Activated B cell treated with CpG ODN at 0.5 μM for 24 hours (primary cell): Measurements from ENCODE around the gene HLCS. TPM values are rescaled to one million over a fixed set of nuclear protein-coding genes. Genes with fewer than 3 reads are reported as not detected.

Source experiments
- ATAC-seq: fragments of 200-7000 bp; cut with Tn5 transposase; one replicate; pipeline ENCODE4 v1.10.0; 2021; ENCODE audit warnings: low read depth, mild to moderate bottlenecking, moderate library complexity
- CTCF ChIA-PET: fragments of 350-600 bp; sonication (Branson Sonifier 250); formaldehyde crosslinking; loops from one replicate; lab custom pipeline; 2021; ENCODE audit warnings: antibody characterized with exemption; lab: Charles Lee
- POLR2A ChIA-PET: fragments of 350-600 bp; sonication (Branson Sonifier 250); formaldehyde crosslinking; loops from one replicate; lab custom pipeline; 2021; ENCODE audit warnings: antibody characterized with exemption; lab: Charles Lee
- DNase-seq: peaks from one replicate; pipeline ENCODE4 v3.0.0; 2022
- H3K27ac Mint-ChIP-seq: one replicate; pipeline ENCODE4 v1.8.0; 2020; ENCODE audit warnings: mixed read lengths
- H3K27me3 Mint-ChIP-seq: one replicate; pipeline ENCODE4 v1.8.0; 2021; ENCODE audit warnings: mixed read lengths
- H3K36me3 Mint-ChIP-seq: one replicate; pipeline ENCODE4 v1.8.0; 2021; ENCODE audit warnings: low read depth, mixed read lengths
- H3K4me1 Mint-ChIP-seq: one replicate; pipeline ENCODE4 v1.8.0; 2021; ENCODE audit warnings: mixed read lengths
- H3K4me3 Mint-ChIP-seq: one replicate; pipeline ENCODE4 v1.8.0; 2020; ENCODE audit warnings: mild to moderate bottlenecking, mixed read lengths
- H3K9me3 Mint-ChIP-seq: one replicate; pipeline ENCODE4 v1.8.0; 2020; ENCODE audit warnings: mixed read lengths
- intact Hi-C: fragments of 100-400 bp; cut with micrococcal nuclease; formaldehyde crosslinking; loops from one replicate; pipeline ENCODE4 v1.15.1; 2024
- total RNA-seq: library from RNA; stranded (reverse); gene quantifications from 2 replicates; pipeline ENCODE4 v1.2.3, GENCODE V29; 2022
- TF ChIP-seq, protein P1 (sequence below): fragments of 200-600 bp; IDR thresholded peaks from one replicate; pipeline ENCODE4 v1.8.0; 2022; ENCODE audit warnings: antibody characterized with exemption, mild to moderate bottlenecking

Gene HLCS
- total RNA-seq, 1 donor from 2014 or later: 10.6 TPM

DNA sequence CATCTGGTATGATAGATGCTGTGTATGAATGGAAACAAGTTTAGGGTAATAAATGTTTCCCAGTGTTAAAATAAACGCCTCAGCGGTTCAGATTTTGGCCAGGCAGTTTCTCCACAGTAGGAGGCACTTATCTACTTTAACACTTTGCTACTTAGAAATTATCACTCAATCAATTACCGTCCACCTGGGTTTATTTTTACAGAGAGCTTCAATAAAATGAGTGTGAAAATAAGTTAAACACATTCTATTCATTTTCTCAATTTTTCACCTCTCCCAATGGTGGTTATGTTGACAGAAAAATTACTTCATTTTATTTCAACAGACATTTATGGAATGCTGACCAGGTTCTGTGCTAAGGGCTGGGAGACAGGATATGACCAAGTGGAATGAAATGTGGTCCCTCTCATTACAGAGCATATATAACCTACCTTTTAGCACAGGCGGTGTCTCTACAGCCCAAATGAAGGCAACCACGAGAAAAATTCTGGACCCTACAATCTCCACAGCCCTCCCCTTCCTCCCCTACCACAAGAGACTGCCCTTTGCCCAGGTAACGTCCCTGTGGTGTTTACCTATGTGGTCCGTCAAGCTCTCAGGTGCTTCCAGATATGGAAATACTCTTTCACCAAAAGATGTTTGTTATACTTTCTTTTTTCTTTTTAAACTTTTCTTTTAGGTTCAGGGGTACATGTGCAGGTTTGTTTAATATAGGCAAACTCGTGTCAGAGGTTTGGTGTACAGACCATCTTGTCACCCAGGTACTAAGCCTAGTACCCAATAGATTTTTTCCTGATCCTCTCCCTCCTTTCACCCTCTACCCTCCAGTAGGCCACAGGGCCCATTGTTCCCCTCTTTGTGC is 105.5 kb downstream of the HLCS start:
- H3K27me3 Mint-ChIP-seq: no peaks in the 10 kb centered on the region
- TF ChIP-seq, protein P1, sequence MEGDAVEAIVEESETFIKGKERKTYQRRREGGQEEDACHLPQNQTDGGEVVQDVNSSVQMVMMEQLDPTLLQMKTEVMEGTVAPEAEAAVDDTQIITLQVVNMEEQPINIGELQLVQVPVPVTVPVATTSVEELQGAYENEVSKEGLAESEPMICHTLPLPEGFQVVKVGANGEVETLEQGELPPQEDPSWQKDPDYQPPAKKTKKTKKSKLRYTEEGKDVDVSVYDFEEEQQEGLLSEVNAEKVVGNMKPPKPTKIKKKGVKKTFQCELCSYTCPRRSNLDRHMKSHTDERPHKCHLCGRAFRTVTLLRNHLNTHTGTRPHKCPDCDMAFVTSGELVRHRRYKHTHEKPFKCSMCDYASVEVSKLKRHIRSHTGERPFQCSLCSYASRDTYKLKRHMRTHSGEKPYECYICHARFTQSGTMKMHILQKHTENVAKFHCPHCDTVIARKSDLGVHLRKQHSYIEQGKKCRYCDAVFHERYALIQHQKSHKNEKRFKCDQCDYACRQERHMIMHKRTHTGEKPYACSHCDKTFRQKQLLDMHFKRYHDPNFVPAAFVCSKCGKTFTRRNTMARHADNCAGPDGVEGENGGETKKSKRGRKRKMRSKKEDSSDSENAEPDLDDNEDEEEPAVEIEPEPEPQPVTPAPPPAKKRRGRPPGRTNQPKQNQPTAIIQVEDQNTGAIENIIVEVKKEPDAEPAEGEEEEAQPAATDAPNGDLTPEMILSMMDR: no peak
- DNase-seq (no peak), ATAC-seq (no peak)
- H3K4me1 Mint-ChIP-seq: peaks cover 10% of the 10 kb centered on the region
- POLR2A ChIA-PET: no interaction called here
- CTCF ChIA-PET: no interaction called here
- no peaks in the 10 kb centered on the region for H3K36me3 Mint-ChIP-seq
- H3K9me3 Mint-ChIP-seq: no peaks in the 10 kb centered on the region
- H3K4me3 Mint-ChIP-seq: no peak overlapping the region
- intact Hi-C loops: no loop called here
- H3K27ac Mint-ChIP-seq: no peak overlapping the region

DNA sequence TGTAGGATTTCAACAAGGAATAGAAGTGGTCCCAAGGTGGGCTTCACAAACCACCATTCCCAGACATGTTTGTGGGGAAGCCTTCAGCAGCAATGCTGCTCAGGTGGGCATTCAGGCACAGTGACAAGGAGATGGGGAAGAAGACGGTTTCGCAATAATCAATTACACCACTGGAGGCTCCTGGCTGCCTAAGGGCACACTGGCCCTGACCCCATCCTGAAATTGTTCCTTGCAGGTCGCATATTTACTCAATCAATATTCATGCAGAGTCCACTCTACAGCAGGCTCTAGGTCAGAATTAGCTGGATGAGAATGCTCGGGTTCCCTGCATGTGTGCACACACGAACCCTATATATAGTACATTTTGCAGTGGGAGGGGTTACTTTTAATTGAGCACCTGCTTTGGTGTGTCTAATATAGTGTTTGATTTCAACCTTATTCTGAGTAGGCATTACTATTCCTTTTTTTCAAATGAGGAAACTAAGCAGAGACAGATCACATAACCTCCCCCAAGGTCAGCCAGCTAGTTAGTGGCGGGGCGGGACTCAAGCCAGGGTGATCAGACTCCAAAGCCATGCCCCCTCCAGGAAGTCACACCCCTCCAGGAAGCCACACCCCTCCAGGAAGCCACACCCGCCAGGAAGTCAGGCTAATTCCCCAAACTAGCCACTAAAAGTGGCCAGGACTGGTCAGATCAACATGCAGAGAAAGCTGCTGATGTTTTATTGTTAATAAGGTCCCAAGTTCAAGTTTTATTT is 106.5 kb downstream of the HLCS start:
- intact Hi-C loops: loop anchor here (10.0 kb wide), 1 partner anchor 355 kb away; no protein-coding TSS in a partner anchor
- ATAC-seq (peak; percentile 90), DNase-seq (no peak)
- no peaks in the 10 kb centered on the region for H3K36me3 Mint-ChIP-seq
- H3K4me1 Mint-ChIP-seq: peaks cover 10% of the 10 kb centered on the region
- ChIA-PET CTCF (no interaction called here), POLR2A (no interaction called here)
- TF ChIP-seq, protein P1: no peak
- no peaks in the 10 kb centered on the region for H3K27me3 Mint-ChIP-seq
- no peak overlapping the region for H3K4me3 Mint-ChIP-seq
- H3K27ac Mint-ChIP-seq: no peak overlapping the region
- H3K9me3 Mint-ChIP-seq: no peaks in the 10 kb centered on the region

DNA sequence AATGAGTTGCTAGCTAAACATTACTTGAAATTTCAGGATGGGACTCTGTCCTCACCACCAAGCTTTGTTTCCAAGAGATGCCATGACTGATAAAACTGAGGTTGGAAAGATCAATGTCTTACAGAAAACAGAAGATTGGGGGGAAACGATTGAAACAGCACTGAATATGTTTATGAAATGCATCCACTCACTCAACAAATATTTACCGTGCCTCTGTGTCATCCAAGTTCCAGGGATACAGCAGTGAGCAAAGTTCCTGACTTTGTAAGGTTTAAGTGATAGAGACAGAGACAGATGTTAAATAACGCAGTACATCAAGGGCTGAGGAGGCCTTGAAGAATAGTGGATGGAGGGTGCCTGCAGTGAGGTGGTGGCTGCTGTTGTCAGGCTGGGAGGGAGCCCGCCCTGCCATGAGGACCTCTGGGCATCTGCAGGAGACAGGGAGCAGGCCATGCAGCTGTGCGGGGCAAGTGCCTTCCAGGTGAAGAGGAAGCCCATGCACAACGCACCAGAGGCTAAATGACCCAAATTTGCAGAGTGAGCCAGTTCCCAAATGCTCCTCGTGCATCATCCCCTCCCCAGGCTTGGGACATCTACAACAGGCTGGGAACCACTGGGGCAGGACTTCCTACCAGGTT is 108.0 kb downstream of the HLCS start:
- Mint-ChIP-seq H3K36me3 (no peaks in the 10 kb centered on the region), H3K4me1 (peaks cover 10% of the 10 kb centered on the region), H3K9me3 (no peaks in the 10 kb centered on the region), H3K4me3 (no peak overlapping the region), H3K27me3 (no peaks in the 10 kb centered on the region), H3K27ac (no peak overlapping the region)
- DNase-seq (no peak), ATAC-seq (no peak)
- TF ChIP-seq, protein P1: no peak
- CTCF ChIA-PET: no interaction called here
- intact Hi-C loops: loop anchor here (10.0 kb wide), 1 partner anchor 354 kb away; no protein-coding TSS in a partner anchor
- POLR2A ChIA-PET: no interaction called here

DNA sequence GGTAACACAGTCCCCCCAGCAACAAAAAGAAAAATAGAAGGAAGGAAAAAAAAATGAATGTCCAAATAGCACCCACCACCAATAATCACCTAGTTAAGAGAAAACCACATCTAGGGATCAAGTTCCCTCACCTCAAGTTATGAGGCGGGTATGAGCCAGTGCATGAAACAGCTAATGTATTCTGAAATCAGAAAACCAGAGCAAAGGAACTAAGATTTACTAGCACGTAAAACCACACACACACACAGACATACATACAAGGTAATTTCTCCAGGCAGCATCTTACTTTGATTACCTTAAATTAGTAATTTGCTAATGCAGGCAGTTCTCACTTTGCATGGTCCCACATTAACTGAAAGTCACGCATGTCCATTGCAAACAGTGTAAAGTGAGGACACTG is 109.8 kb downstream of the HLCS start:
- intact Hi-C loops: loop anchor here (10.0 kb wide), 1 partner anchor 352 kb away; no protein-coding TSS in a partner anchor
- Mint-ChIP-seq H3K4me3 (no peak overlapping the region), H3K27me3 (no peaks in the 10 kb centered on the region), H3K27ac (no peak overlapping the region), H3K36me3 (no peaks in the 10 kb centered on the region), H3K9me3 (no peaks in the 10 kb centered on the region), H3K4me1 (peaks cover 10% of the 10 kb centered on the region)
- ChIA-PET CTCF (no interaction called here), POLR2A (no interaction called here)
- ATAC-seq (no peak), DNase-seq (no peak)
- TF ChIP-seq, protein P1: no peak

DNA sequence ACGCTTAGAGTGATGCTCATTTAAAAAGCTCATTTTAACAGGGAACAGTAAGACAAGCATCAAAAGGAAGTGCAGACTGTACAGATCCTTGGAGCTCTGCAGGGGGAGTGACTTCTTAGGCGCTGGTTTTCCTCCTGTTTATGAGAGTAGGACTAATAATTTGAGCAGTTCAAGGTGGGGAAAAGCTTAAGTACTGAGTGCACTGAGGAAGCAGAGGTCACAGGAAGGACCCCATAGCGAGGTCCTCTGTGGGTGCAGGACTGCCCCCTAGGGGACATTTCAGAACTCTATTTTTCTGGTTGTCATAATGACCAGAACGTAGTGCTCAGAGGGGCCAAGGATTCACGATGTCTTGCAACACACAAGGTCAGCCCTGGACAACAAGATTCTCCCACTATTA is 112.1 kb downstream of the HLCS start:
- ChIA-PET POLR2A (no interaction called here), CTCF (no interaction called here)
- Mint-ChIP-seq H3K4me3 (no peak overlapping the region), H3K27ac (no peak overlapping the region), H3K36me3 (no peaks in the 10 kb centered on the region), H3K9me3 (no peaks in the 10 kb centered on the region), H3K4me1 (peaks cover 1% of the 10 kb centered on the region), H3K27me3 (no peaks in the 10 kb centered on the region)
- intact Hi-C loops: loop anchor here (10.0 kb wide), 1 partner anchor 350 kb away; no protein-coding TSS in a partner anchor
- no peak for ATAC-seq
- TF ChIP-seq, protein P1: no peak
- DNase-seq: no peak
